ENCODE data around the gene IL17C.
A peak's percentile ranks its signal among the peaks of the same experiment; 100 is the strongest.

GRCh38 chr16:88685156-88686061 is 47.0 kb downstream of the IL17C start:
- TF ChIP-seq CTCF (IDR thresholded peaks at IDR 0.05) (peak in 4 of 7 experiments; percentile 18 to 61 (median 26)), POLR2A (IDR thresholded peaks at IDR 0.05) (no peak), EP300 (IDR thresholded peaks at IDR 0.05) (no peak), POLR2AphosphoS5 (IDR thresholded peaks at IDR 0.05) (no peak)
